Loucy (cell line): ENCODE data around the gene ZNF48.

Source experiments
- H2AFZ ChIP-seq: fragments of 200-600 bp; sonication (generic); 2 replicates; pipeline ENCODE4 v1.6.0; 2016; ENCODE audit warnings: antibody characterized with exemption, mild to moderate bottlenecking, low read length, moderate library complexity
- H3F3A ChIP-seq: fragments of 200-600 bp; 2 replicates; pipeline ENCODE4 v1.6.0; 2016; ENCODE audit warnings: antibody characterized with exemption, low read depth, mild to moderate bottlenecking
- H3K27me3 ChIP-seq: fragments of 200-600 bp; sonication (generic); 2 replicates; pipeline ENCODE4 v1.6.1; 2014; ENCODE audit warnings: low read length, mild to moderate bottlenecking; ENCODE audit not compliant: insufficient read depth, poor library complexity, severe bottlenecking
- H3K36me3 ChIP-seq: fragments of 200-600 bp; sonication (generic); 2 replicates; pipeline ENCODE4 v1.6.1; 2016; ENCODE audit warnings: low read length; ENCODE audit not compliant: insufficient read depth
- H3K4me1 ChIP-seq: fragments of 200-600 bp; sonication (generic); 2 replicates; pipeline ENCODE4 v1.5.1; 2014; ENCODE audit warnings: low read length, mild to moderate bottlenecking; ENCODE audit not compliant: insufficient read depth, poor library complexity, severe bottlenecking
- H3K4me2 ChIP-seq: fragments of 200-600 bp; sonication (generic); 2 replicates; pipeline ENCODE4 v1.6.0; 2014; ENCODE audit warnings: antibody characterized with exemption, low read length, low read depth, mild to moderate bottlenecking; ENCODE audit not compliant: poor library complexity, severe bottlenecking
- H3K4me3 ChIP-seq: fragments of 200-600 bp; sonication (generic); 2 replicates; pipeline ENCODE4 v1.5.1; 2014; ENCODE audit warnings: low read length, mild to moderate bottlenecking, mixed read lengths; ENCODE audit not compliant: poor library complexity, severe bottlenecking
- H3K79me2 ChIP-seq: fragments of 200-600 bp; sonication (generic); 2 replicates; pipeline ENCODE4 v1.6.1; 2014; ENCODE audit warnings: low read length; ENCODE audit not compliant: insufficient read depth
- H3K9ac ChIP-seq: fragments of 200-600 bp; sonication (generic); 2 replicates; pipeline ENCODE4 v1.6.0; 2014; ENCODE audit warnings: mild to moderate bottlenecking, low read depth, low read length, moderate library complexity; ENCODE audit not compliant: poor library complexity, severe bottlenecking
- H3K9me2 ChIP-seq: fragments of 200-600 bp; sonication (generic); replicated peaks from 2 replicates; pipeline ENCODE4 v1.6.1; 2016; ENCODE audit warnings: low read depth, low read length, mixed read lengths
- H3K9me3 ChIP-seq: fragments of 200-600 bp; sonication (generic); 2 replicates; pipeline ENCODE4 v1.6.1; 2014; ENCODE audit warnings: mild to moderate bottlenecking, antibody characterized with exemption, low read length, low read depth; ENCODE audit not compliant: insufficient read depth
- H4K20me1 ChIP-seq: fragments of 200-600 bp; sonication (generic); 2 replicates; pipeline ENCODE4 v1.6.0; 2014; ENCODE audit warnings: antibody characterized with exemption, low read length, mild to moderate bottlenecking; ENCODE audit not compliant: insufficient read depth, poor library complexity, severe bottlenecking
- CTCF ChIP-seq: fragments of 200-600 bp; sonication (generic); conservative IDR thresholded peaks from 2 replicates; pipeline ENCODE4 v1.5.1; 2014; ENCODE audit warnings: mild to moderate bottlenecking, antibody characterized with exemption, low read length
- EZH2phosphoT487 ChIP-seq: fragments of 200-600 bp; IDR thresholded peaks from 2 replicates; pipeline ENCODE4 v1.6.1; 2018; ENCODE audit warnings: antibody characterized with exemption, mild to moderate bottlenecking, moderate library complexity, borderline replicate concordance

Gene ZNF48

DNA sequence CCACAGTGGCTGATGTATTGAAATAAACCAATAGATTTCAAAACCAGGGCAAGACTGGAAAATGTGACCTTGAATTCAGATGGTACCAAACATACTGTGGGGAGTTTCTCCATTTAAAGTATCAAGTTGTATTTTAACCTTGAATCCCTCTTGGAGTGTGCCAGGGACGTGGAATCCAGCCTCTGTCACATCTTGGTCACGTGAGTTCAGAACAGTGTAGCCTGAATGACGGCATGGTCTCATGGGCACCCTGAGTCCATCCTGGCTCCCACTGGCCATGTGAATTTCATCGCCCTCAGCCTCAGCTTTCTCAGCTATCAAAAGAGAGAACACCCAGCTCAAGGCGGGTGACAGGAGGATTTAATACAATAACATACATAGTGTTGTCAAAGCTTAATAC, 18.9 kb downstream of the ZNF48 start:
- Histone ChIP-seq H3K9me2 (no peaks in the 10 kb centered on the region), H3K27me3 (no peaks in the 10 kb centered on the region), H3K4me2 (no peak overlapping the region), H2AFZ (no peak overlapping the region), H3K4me3 (no peak overlapping the region), H3K9ac (no peak overlapping the region), H3K9me3 (no peaks in the 10 kb centered on the region), H3F3A (peaks cover 4% of the 10 kb centered on the region; the same call in 1 of the 2 replicates), H3K36me3 (peaks cover 29% of the 10 kb centered on the region; the same call in 1 of the 2 replicates), H3K79me2 (peaks cover 49% of the 10 kb centered on the region), H4K20me1 (peaks cover 24% of the 10 kb centered on the region), H3K4me1 (peaks cover 25% of the 10 kb centered on the region)
- TF ChIP-seq EZH2phosphoT487 (no peak), CTCF (no peak)

DNA sequence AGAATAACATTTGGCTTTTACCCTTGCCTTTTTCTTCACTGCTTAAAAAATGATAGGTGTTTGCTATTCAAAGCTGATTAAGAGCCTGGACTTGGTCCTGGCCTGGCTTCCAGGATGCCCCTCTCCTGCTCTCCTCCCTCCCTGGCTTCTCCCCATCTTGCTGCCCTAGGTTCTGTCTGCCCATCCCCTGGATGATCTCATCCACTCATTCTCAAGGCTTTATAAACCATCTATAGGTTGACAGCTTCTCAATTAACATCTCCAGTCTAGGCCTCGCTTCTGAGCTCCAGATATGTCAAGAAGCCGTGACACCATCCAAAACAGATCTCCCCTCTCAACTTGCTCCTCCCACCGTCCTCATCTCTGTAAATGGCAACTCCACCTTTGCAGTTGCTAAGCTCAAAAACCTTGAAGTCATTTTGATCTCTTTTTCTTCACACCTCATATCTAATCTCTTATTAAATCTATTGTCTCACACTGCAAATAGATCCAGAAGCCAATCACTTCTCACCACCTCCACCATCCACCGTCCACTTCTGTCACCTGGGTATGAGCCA, 20.9 kb downstream of the ZNF48 start:
- Histone ChIP-seq H3K9me3 (no peaks in the 10 kb centered on the region), H3K36me3 (peaks cover 31% of the 10 kb centered on the region; the same call in 1 of the 2 replicates), H3F3A (peaks cover 4% of the 10 kb centered on the region; the same call in 1 of the 2 replicates), H3K4me3 (no peak overlapping the region), H4K20me1 (peaks cover 24% of the 10 kb centered on the region), H3K4me1 (peaks cover 19% of the 10 kb centered on the region), H3K79me2 (peaks cover 40% of the 10 kb centered on the region), H3K9ac (no peak overlapping the region), H2AFZ (no peak overlapping the region), H3K27me3 (no peaks in the 10 kb centered on the region), H3K4me2 (no peak overlapping the region), H3K9me2 (no peaks in the 10 kb centered on the region)
- no peak for TF ChIP-seq EZH2phosphoT487
- TF ChIP-seq CTCF, result no peak

DNA sequence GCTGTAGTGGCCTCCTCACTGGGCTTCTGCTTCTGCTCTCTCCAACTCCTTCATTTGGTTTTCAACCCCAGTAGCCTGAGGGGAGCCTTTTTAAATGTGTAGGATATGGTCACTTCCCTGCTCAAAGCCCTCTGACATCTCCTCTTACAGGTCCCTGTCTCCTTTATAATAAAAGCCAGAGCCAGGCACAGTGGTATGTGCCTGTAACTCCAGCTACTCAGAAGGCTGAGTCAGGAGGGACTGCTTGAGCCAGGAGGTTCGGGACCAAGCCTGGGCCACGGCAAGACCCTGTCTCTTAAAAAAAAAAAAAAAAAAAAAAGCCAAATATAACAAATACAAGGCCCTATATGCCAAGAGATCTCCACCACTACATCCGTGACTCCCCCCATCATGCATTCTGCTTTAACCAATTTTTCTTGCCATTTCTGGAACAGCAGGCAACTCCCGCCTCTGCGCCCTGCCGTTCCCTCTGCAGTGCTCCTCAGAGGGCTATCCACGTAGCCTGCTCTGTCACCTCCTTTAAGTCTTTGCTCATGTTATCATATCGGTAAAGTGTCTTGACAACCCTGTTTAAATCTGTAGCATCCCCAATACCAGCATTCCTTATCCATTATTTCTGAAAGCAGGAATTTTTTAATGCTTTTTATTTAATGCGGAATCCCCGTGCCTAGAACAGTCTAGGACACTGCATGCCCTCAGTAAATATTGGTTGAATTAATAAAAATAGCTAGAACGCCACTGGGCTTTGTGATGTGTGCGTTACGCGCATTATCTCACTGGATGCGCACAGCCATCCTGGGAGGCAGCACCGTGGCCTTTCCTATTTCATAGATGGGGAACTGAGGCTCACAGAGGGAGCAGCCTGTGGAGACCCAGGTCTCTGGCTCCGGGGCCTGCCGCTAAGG, 21.7 kb downstream of the ZNF48 start:
- H3K79me2 ChIP-seq, result peaks cover 34% of the 10 kb centered on the region
- H3K9me3 ChIP-seq, result no peaks in the 10 kb centered on the region
- H3F3A ChIP-seq, result peaks cover 4% of the 10 kb centered on the region; the same call in 1 of the 2 replicates
- H4K20me1 ChIP-seq, result peaks cover 24% of the 10 kb centered on the region
- H3K4me3 ChIP-seq, result no peak overlapping the region
- no peak overlapping the region for H3K4me2 ChIP-seq
- peaks cover 14% of the 10 kb centered on the region for H3K4me1 ChIP-seq
- H3K36me3 ChIP-seq, result peaks cover 36% of the 10 kb centered on the region; the same call in 1 of the 2 replicates
- no peak for TF ChIP-seq CTCF
- no peak for TF ChIP-seq EZH2phosphoT487
- H3K9ac ChIP-seq, result no peak overlapping the region
- H3K9me2 ChIP-seq, result no peaks in the 10 kb centered on the region
- H2AFZ ChIP-seq, result no peak overlapping the region
- no peaks in the 10 kb centered on the region for H3K27me3 ChIP-seq
